SK-N-MC (cell line): ENCODE results near the gene ATP10B.

Experiments used
- EZH2 ChIP-seq: fragments of 200-600 bp; sonication (generic); IDR thresholded peaks from one replicate; pipeline ENCODE4 v1.6.1; 2017; ENCODE audit warnings: antibody characterized with exemption
- FOXP2 ChIP-seq: optimal IDR thresholded peaks from 2 replicates; pipeline ENCODE3; 2011; ENCODE audit warnings: mild to moderate bottlenecking, moderate library complexity; ENCODE audit not compliant: insufficient read depth; ENCODE audit errors: extremely low read length, control extremely low read depth
- POLR2AphosphoS5 ChIP-seq: IDR thresholded peaks from 2 replicates; pipeline ENCODE4 v1.6.1; 2012; ENCODE audit warnings: mild to moderate bottlenecking, low read depth, low read length, borderline replicate concordance

GRCh38 chr5:160852049-160852448 is at the start of gene ATP10B:
- TF ChIP-seq POLR2AphosphoS5: no peak
- no peak for TF ChIP-seq EZH2
- TF ChIP-seq FOXP2: no peak
